Parathyroid adenoma (tissue), 2 donors: ENCODE data around the gene OR4C16.

ENCODE experiments used
- H2AFZ ChIP-seq: fragments of 300-600 bp; sonication (generic); one replicate; pipeline ENCODE4 v1.7.0; 2017; ENCODE audit warnings: antibody characterized with exemption, mild to moderate bottlenecking
- H3K27ac ChIP-seq: fragments of 300-600 bp; sonication (generic); one replicate; pipeline ENCODE4 v1.7.0; 2017
- H3K27me3 ChIP-seq: fragments of 300-600 bp; sonication (generic); one replicate; pipeline ENCODE4 v1.7.0; 2017; ENCODE audit warnings: low read length; ENCODE audit not compliant: control insufficient read depth, insufficient read depth
- H3K36me3 ChIP-seq: fragments of 300-600 bp; sonication (generic); one replicate; pipeline ENCODE4 v1.7.0; 2017; ENCODE audit warnings: low read length; ENCODE audit not compliant: control insufficient read depth, insufficient read depth
- H3K4me1 ChIP-seq: fragments of 300-600 bp; sonication (generic); one replicate; pipeline ENCODE4 v1.7.0; 2017; ENCODE audit warnings: control low read depth
- H3K4me2 ChIP-seq: fragments of 300-600 bp; sonication (generic); one replicate; pipeline ENCODE4 v1.7.0; 2017; ENCODE audit warnings: low read length
- H3K4me3 ChIP-seq: fragments of 300-600 bp; sonication (generic); one replicate; pipeline ENCODE4 v1.7.0; 2017; ENCODE audit warnings: low read depth, low read length
- H3K79me2 ChIP-seq: fragments of 300-600 bp; sonication (generic); one replicate; pipeline ENCODE4 v1.7.0; 2017; ENCODE audit warnings: control low read depth
- H3K9ac ChIP-seq: fragments of 300-600 bp; sonication (generic); one replicate; pipeline ENCODE4 v1.7.0; 2017; ENCODE audit warnings: mild to moderate bottlenecking
- H3K9me3 ChIP-seq: fragments of 300-600 bp; sonication (generic); one replicate; pipeline ENCODE4 v1.7.0; 2017; ENCODE audit warnings: low read length; ENCODE audit not compliant: control insufficient read depth
- TF ChIP-seq, protein P1 (sequence below): fragments of 300-600 bp; sonication (generic); IDR thresholded peaks from one replicate; pipeline ENCODE4 v1.7.0; 2017; ENCODE audit warnings: antibody characterized with exemption, mild to moderate bottlenecking
- donor health status: primary hyperparathyroidism.

OR4C16 gene, protein sequence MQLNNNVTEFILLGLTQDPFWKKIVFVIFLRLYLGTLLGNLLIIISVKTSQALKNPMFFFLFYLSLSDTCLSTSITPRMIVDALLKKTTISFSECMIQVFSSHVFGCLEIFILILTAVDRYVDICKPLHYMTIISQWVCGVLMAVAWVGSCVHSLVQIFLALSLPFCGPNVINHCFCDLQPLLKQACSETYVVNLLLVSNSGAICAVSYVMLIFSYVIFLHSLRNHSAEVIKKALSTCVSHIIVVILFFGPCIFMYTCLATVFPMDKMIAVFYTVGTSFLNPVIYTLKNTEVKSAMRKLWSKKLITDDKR

DNA sequence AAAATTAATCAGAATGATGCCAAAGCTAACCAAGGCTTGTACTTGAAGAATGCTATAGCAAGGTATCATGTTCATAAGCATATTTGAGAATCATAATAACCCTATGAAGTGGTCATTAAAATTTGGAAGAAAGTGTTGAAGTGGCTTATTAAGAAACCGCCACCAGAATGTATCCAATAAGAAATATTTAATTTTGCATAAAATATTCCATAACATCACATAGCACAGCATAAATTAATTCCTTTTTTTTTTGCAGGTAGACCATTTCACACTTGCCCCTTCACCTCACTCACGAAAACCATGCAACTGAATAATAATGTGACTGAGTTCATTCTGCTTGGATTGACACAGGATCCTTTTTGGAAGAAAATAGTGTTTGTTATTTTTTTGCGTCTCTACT, at the start of gene OR4C16:
Gene OR4C16, plus strand, starts transcription at position 301 of the 400 bp plus-strand sequence. Its CDS starts 0 bp downstream, at position 301.
- no peaks in the 10 kb centered on the region for H3K9me3 ChIP-seq
- no peaks in the 10 kb centered on the region for H3K27me3 ChIP-seq
- no peak within 1 kb of the TSS for H3K9ac ChIP-seq
- TF ChIP-seq, protein P1, sequence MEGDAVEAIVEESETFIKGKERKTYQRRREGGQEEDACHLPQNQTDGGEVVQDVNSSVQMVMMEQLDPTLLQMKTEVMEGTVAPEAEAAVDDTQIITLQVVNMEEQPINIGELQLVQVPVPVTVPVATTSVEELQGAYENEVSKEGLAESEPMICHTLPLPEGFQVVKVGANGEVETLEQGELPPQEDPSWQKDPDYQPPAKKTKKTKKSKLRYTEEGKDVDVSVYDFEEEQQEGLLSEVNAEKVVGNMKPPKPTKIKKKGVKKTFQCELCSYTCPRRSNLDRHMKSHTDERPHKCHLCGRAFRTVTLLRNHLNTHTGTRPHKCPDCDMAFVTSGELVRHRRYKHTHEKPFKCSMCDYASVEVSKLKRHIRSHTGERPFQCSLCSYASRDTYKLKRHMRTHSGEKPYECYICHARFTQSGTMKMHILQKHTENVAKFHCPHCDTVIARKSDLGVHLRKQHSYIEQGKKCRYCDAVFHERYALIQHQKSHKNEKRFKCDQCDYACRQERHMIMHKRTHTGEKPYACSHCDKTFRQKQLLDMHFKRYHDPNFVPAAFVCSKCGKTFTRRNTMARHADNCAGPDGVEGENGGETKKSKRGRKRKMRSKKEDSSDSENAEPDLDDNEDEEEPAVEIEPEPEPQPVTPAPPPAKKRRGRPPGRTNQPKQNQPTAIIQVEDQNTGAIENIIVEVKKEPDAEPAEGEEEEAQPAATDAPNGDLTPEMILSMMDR: no peak
- H3K36me3 ChIP-seq: no peaks in the 10 kb centered on the region
- no peak within 1 kb of the TSS for H3K4me2 ChIP-seq
- no peaks in the 10 kb centered on the region for H3K79me2 ChIP-seq
- no peak within 1 kb of the TSS for H3K27ac ChIP-seq
- no peaks in the 10 kb centered on the region for H3K4me1 ChIP-seq
- no peak within 1 kb of the TSS for H2AFZ ChIP-seq
- H3K4me3 ChIP-seq: no peak within 1 kb of the TSS

DNA sequence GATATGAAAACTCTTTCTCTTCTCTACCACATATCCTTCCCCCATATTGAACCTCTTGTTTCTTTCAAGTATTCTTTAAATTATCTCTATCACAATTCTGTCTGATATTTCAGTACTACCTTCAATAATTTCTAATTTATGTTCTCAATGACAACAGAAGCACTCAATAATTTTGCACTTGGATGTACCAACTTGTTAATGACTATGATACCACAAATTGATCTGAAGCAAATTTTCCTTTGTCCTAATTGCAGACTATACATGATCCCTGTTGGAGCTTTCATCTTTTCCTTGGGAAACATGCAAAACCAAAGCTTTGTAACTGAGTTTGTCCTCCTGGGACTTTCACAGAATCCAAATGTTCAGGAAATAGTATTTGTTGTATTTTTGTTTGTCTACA, 17.8 kb upstream of the OR4C16 start, which contains the start of gene OR4C15:
Gene OR4C15, plus strand, starts transcription at position 301 of the 400 bp plus-strand sequence. Its CDS starts 0 bp downstream, at position 301.
- Histone ChIP-seq H2AFZ (no peak within 1 kb of the TSS), H3K36me3 (no peaks in the 10 kb centered on the region), H3K4me3 (no peak within 1 kb of the TSS), H3K9ac (no peak within 1 kb of the TSS), H3K4me1 (no peaks in the 10 kb centered on the region), H3K9me3 (no peaks in the 10 kb centered on the region), H3K27ac (no peak within 1 kb of the TSS), H3K4me2 (no peak within 1 kb of the TSS), H3K27me3 (no peaks in the 10 kb centered on the region), H3K79me2 (no peaks in the 10 kb centered on the region)
- TF ChIP-seq, protein P1: no peak

DNA sequence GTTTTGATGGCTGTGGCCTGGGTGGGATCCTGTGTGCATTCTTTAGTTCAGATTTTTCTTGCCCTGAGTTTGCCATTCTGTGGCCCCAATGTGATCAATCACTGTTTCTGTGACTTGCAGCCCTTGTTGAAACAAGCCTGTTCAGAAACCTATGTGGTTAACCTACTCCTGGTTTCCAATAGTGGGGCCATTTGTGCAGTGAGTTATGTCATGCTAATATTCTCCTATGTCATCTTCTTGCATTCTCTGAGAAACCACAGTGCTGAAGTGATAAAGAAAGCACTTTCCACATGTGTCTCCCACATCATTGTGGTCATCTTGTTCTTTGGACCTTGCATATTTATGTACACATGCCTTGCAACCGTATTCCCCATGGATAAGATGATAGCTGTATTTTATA, 620 bp downstream of the OR4C16 start:
- no peaks in the 10 kb centered on the region for H3K79me2 ChIP-seq
- H3K27me3 ChIP-seq: no peaks in the 10 kb centered on the region
- H3K36me3 ChIP-seq: no peaks in the 10 kb centered on the region
- H3K4me3 ChIP-seq: no peak overlapping the region
- TF ChIP-seq, protein P1: no peak
- H3K9me3 ChIP-seq: no peaks in the 10 kb centered on the region
- no peak overlapping the region for H3K9ac ChIP-seq
- H2AFZ ChIP-seq: no peak overlapping the region
- no peak overlapping the region for H3K4me2 ChIP-seq
- no peak overlapping the region for H3K27ac ChIP-seq
- H3K4me1 ChIP-seq: no peaks in the 10 kb centered on the region

DNA sequence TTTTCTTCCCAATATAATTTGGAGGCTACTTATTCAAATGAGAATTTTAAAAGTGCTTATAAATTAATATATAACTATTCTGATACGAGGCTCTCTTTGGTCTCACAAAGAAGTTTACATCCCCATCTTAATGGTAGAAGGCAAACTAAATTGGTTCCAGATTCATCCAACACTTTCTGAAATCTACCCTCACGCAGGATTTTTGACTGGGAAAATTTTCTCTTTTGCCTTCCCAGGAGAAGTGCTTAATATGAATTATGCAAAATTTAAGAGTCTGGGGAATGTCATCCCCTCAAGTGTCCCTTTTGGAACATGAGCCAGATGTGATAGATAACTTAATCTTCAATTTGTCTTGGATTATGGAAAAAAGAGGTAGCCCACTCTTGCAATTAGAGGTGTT, 35.6 kb downstream of the OR4C16 start, which contains the start of gene OR4C11:
Gene OR4C11, minus strand, starts transcription at position 101 of the 400 bp plus-strand sequence. CDS start 3,272 bp downstream, outside the sequence.
- TF ChIP-seq, protein P1: no peak
- H2AFZ ChIP-seq: no peak within 1 kb of the TSS
- no peak within 1 kb of the TSS for H3K4me3 ChIP-seq

More for the DNA sequence above, 35.6 kb downstream of the OR4C16 start, which contains the start of gene OR4C11:
- Histone ChIP-seq H3K4me2 (no peak within 1 kb of the TSS), H3K4me1 (no peaks in the 10 kb centered on the region), H3K27me3 (no peaks in the 10 kb centered on the region), H3K79me2 (no peaks in the 10 kb centered on the region), H3K9ac (no peak within 1 kb of the TSS), H3K27ac (no peak within 1 kb of the TSS), H3K9me3 (no peaks in the 10 kb centered on the region), H3K36me3 (no peaks in the 10 kb centered on the region)
